HepG2 (cell line): Measurements from ENCODE around the gene CCDC197. TPM values are rescaled to one million over a fixed set of nuclear protein-coding genes. Genes with fewer than 3 reads are reported as not detected.

ENCODE experiments used
- AKNA ChIP-seq: sonication (generic); formaldehyde crosslinking; IDR thresholded peaks from 2 replicates; pipeline ENCODE4 v1.4.0; 2020; ENCODE audit warnings: missing genetic modification reagents, borderline replicate concordance
- BCLAF1 ChIP-seq: fragments of 450-650 bp; IDR thresholded peaks from 2 replicates; pipeline ENCODE4 v1.6.1; 2017; ENCODE audit warnings: mild to moderate bottlenecking
- CHD4 ChIP-seq: fragments of 200-600 bp; sonication (generic); IDR thresholded peaks from 2 replicates; pipeline ENCODE4 v1.7.0; 2017; ENCODE audit warnings: mild to moderate bottlenecking, low read length, borderline replicate concordance
- EP300 ChIP-seq, 3 experiments: sonication (generic) in 1 of 3; formaldehyde crosslinking in 1 of 3; IDR thresholded peaks; 2 replicates each; pipeline versions ENCODE4 v1.5.1 to v1.6.1; 2011 to 2020; ENCODE audit warnings: low read depth in 2 of 3, low read length in 2 of 3, borderline replicate concordance in 1 of 3, improper control_type of control experiment in 1 of 3, mild to moderate bottlenecking in 1 of 3, missing genetic modification reagents in 1 of 3, moderate library complexity in 1 of 3
- GATA4 ChIP-seq: sonication (generic); IDR thresholded peaks from 2 replicates; pipeline ENCODE4 v1.6.1; 2016; ENCODE audit warnings: antibody characterized with exemption, low read depth, borderline replicate concordance
- MEF2D ChIP-seq: sonication (generic); formaldehyde crosslinking; IDR thresholded peaks from 2 replicates; pipeline ENCODE4 v1.5.1; 2020; ENCODE audit warnings: mild to moderate bottlenecking, missing genetic modification reagents
- RNF219 ChIP-seq: sonication (generic); formaldehyde crosslinking; IDR thresholded peaks from 2 replicates; pipeline ENCODE4 v1.5.0; 2020; ENCODE audit warnings: mild to moderate bottlenecking, missing genetic modification reagents
- TBX3 ChIP-seq: fragments of 450-650 bp; IDR thresholded peaks from 2 replicates; pipeline ENCODE4 v1.6.1; 2017; ENCODE audit warnings: antibody characterized with exemption, mild to moderate bottlenecking, inconsistent platforms, borderline replicate concordance
- TMF1 ChIP-seq: sonication (generic); formaldehyde crosslinking; IDR thresholded peaks from 2 replicates; pipeline ENCODE4 v1.8.1; 2022; ENCODE audit warnings: low read depth, missing genetic modification reagents
- ZNF18 ChIP-seq: sonication (generic); formaldehyde crosslinking; IDR thresholded peaks from 2 replicates; pipeline ENCODE4 v1.8.0; 2022; ENCODE audit warnings: mild to moderate bottlenecking, missing genetic modification reagents; ENCODE audit not compliant: insufficient replicate concordance
- polyA plus RNA-seq, 8 experiments: library from polyadenylated mRNA; depleted of rRNA in 3 of 8; stranded (reverse) in 7 of 8; unstranded in 1 of 8; fragments of >200 nt; fragmentation: Illumina TruSeq in 4 of 8; extraction: Trizol in 4 of 8; gene quantifications; 2 replicates each; pipeline versions ENCODE4 v1.2.1 to v1.2.3, GENCODE V29; 2011 to 2016; ENCODE audit warnings: low read depth in 4 of 8, missing spikeins in 1 of 8, mixed read lengths in 1 of 8; ENCODE audit not compliant: insufficient read depth in 1 of 8
- total RNA-seq, 5 experiments: library from RNA; depleted of rRNA; stranded (reverse); fragments of >200 nt; fragmentation: Illumina TruSeq; extraction: Trizol; gene quantifications; 2 replicates each; pipeline ENCODE4 v1.2.3, GENCODE V29; 2016; ENCODE audit warnings: low read depth in 1 of 5

CCDC197 gene
- total and polyA plus RNA-seq, 2 of the 13 experiments (the other 11 are each of a cell fraction or from before 2014, with no cell fraction given) = 0.11 to 0.13 TPM

- TF ChIP-seq ZNF18 (CRISPR knock-in tag) (no peak), AKNA (no peak), RNF219 (CRISPR knock-in tag) (no peak), TMF1 (CRISPR knock-in tag) (no peak), GATA4 (no peak), TBX3 (no peak), EP300 (IDR thresholded peaks at IDR 0.05; ENCODE audit: low read depth in 2 of 2, low read length in 2 of 2) (no peak; a peak in 1 of 4 replicates), EP300 (CRISPR knock-in tag; IDR thresholded peaks at IDR 0.05; ENCODE audit: borderline replicate concordance) (no peak), BCLAF1 (no peak), CHD4 (no peak), MEF2D (no peak)
These were observed 25.7 kb downstream of the CCDC197 start (continued) for GRCh38 chr14:94022532-94023411.
